Sigmoid colon (tissue), 7 donors: ENCODE results near the gene PXDN. TPM values are rescaled to one million over a fixed set of nuclear protein-coding genes. Genes with fewer than 3 reads are reported as not detected.

Experiments used
- DNase-seq: peaks from one replicate; pipeline ENCODE4 v3.0.0-alpha.2; 2019
- H3K27ac ChIP-seq, 4 donors: fragments of 200-600 bp; sonication (generic); one replicate each; pipeline ENCODE4 v1.5.1; 2016 to 2019; ENCODE audit warnings: mild to moderate bottlenecking in 1 of 4
- H3K27me3 ChIP-seq, 3 donors: fragments of 200-600 bp; sonication (generic); one replicate each; pipeline ENCODE4 v1.5.1; 2019; ENCODE audit warnings: mild to moderate bottlenecking in 1 of 3
- H3K36me3 ChIP-seq, 4 donors: fragments of 200-600 bp; sonication (generic); one replicate each; pipeline ENCODE4 v1.5.1; 2016 to 2019
- H3K4me1 ChIP-seq, 4 donors: fragments of 200-600 bp; sonication (generic); one replicate each; pipeline ENCODE4 v1.5.1; 2017 to 2019
- H3K4me3 ChIP-seq, 4 donors: fragments of 200-600 bp; sonication (generic); one replicate each; pipeline ENCODE4 v1.5.1; 2017 to 2019; ENCODE audit warnings: mild to moderate bottlenecking in 2 of 4, moderate library complexity in 1 of 4
- H3K9me3 ChIP-seq, 4 donors: fragments of 200-600 bp in 3 of 4; sonication (generic) in 3 of 4; one replicate each; pipeline versions ENCODE4 v1.5.1 to v1.6.1; 2013 to 2019
- CTCF ChIP-seq, 4 experiments: fragments of 450-650 bp in 3 of 4; fragments of 200-600 bp in 1 of 4; IDR thresholded peaks; one replicate each; pipeline ENCODE4 v1.5.1; 2016 to 2019; ENCODE audit warnings: antibody characterized with exemption in 4 of 4, mild to moderate bottlenecking in 3 of 4, moderate library complexity in 2 of 4
- EP300 ChIP-seq, 4 donors: sonication (generic); formaldehyde crosslinking; IDR thresholded peaks; one replicate each; pipeline ENCODE4 v1.6.1; 2017; ENCODE audit warnings: antibody characterized with exemption in 4 of 4
- POLR2A ChIP-seq, 2 donors: fragments of 450-650 bp; IDR thresholded peaks; one replicate each; pipeline ENCODE4 v1.6.1; 2016; ENCODE audit warnings: antibody characterized with exemption in 2 of 2, mild to moderate bottlenecking in 2 of 2, moderate library complexity in 2 of 2
- POLR2AphosphoS5 ChIP-seq, 4 donors: sonication (generic); formaldehyde crosslinking; IDR thresholded peaks; one replicate each; pipeline ENCODE4 v1.6.1; 2017; ENCODE audit warnings: antibody characterized with exemption in 4 of 4
- WGBS, 2 donors: extraction: QIAGEN DNeasy Blood & Tissue Kit; methylation state at CpG; one replicate each; pipeline ENCODE4 v1.1.7; 2013; 5-methylcytosine and 5-hydroxymethylcytosine counted together
- intact Hi-C: fragments of 100-400 bp; cut with DNase I; formaldehyde crosslinking; loops from one replicate; pipeline ENCODE4 v1.15.1; 2023
- polyA plus RNA-seq, 3 donors: library from polyadenylated mRNA; stranded (reverse); fragments of 200-250 nt; gene quantifications; one replicate each; pipeline ENCODE4 v1.2.3, GENCODE V29; 2013
- total RNA-seq, 4 donors: library from RNA; depleted of rRNA; stranded (reverse); fragments of >200 nt; gene quantifications; one replicate each; pipeline ENCODE4 v1.1.0, GENCODE V29; 2016
- donor health status: healthy with polysubstance abuse.
- donor health status: Bipolar disorder and iron deficiency.
- donor health status: healthy.

The PXDN gene
- total and polyA plus RNA-seq, 7 donors = 1.2 to 126 (median 34.4) TPM

- 31 to 75% methylated on average over 20 of the region's 20 CpGs for WGBS, 2 donors
- intact Hi-C loops = no loop called here
- Histone ChIP-seq H3K27me3 (no peaks in the 10 kb centered on the region), H3K9me3 (no peaks in the 10 kb centered on the region), H3K27ac (peak overlapping the region in 1 of 4 donors; percentile 19), H3K36me3 (no peaks in the 10 kb centered on the region), H3K4me1 (peaks cover 0 to 14% (median 3%) of the 10 kb centered on the region in 4 donors), H3K4me3 (no peak overlapping the region)
- TF ChIP-seq EP300 (IDR thresholded peaks at IDR 0.05) (no peak), POLR2AphosphoS5 (IDR thresholded peaks at IDR 0.05) (no peak), POLR2A (IDR thresholded peaks at IDR 0.05) (no peak), CTCF (IDR thresholded peaks at IDR 0.05) (no peak)
- no peak for DNase-seq
Measured at GRCh38 chr2:1618191-1618961, 125.9 kb downstream of the PXDN start.

- intact Hi-C loops = no loop called here
- Histone ChIP-seq H3K36me3 (no peaks in the 10 kb centered on the region), H3K27ac (no peak overlapping the region), H3K4me3 (no peak overlapping the region), H3K27me3 (no peaks in the 10 kb centered on the region), H3K9me3 (no peaks in the 10 kb centered on the region), H3K4me1 (peaks cover 0 to 14% (median 3%) of the 10 kb centered on the region in 4 donors)
- DNase-seq = no peak
- TF ChIP-seq CTCF (IDR thresholded peaks at IDR 0.05) = no peak
- no peak for TF ChIP-seq POLR2AphosphoS5 (IDR thresholded peaks at IDR 0.05)
- no peak for TF ChIP-seq POLR2A (IDR thresholded peaks at IDR 0.05)
- no peak for TF ChIP-seq EP300 (IDR thresholded peaks at IDR 0.05)
- WGBS, 2 donors = 19 to 52% methylated on average over 11 of the region's 11 CpGs
Measured at GRCh38 chr2:1617425-1618021, 126.8 kb downstream of the PXDN start.

GRCh38 chr2:1614564-1614963, 129.8 kb downstream of the PXDN start:
- no peak for DNase-seq
- H3K4me3 ChIP-seq = no peak overlapping the region
- H3K9me3 ChIP-seq = no peaks in the 10 kb centered on the region
- intact Hi-C loops = no loop called here
- H3K27me3 ChIP-seq = no peaks in the 10 kb centered on the region
- H3K36me3 ChIP-seq = no peaks in the 10 kb centered on the region
- TF ChIP-seq POLR2AphosphoS5 (IDR thresholded peaks at IDR 0.05) (no peak), POLR2A (IDR thresholded peaks at IDR 0.05) (no peak), CTCF (IDR thresholded peaks at IDR 0.05) (no peak), EP300 (IDR thresholded peaks at IDR 0.05) (no peak)
- WGBS, 2 donors = 55 to 75% methylated on average over 10 of the region's 10 CpGs
- H3K4me1 ChIP-seq = peaks cover 0 to 9% (median 3%) of the 10 kb centered on the region in 4 donors
- no peak overlapping the region for H3K27ac ChIP-seq

- DNase-seq = no peak
- TF ChIP-seq POLR2AphosphoS5 (IDR thresholded peaks at IDR 0.05) (no peak), CTCF (IDR thresholded peaks at IDR 0.05) (no peak)
- Histone ChIP-seq H3K4me3 (no peak overlapping the region), H3K9me3 (no peaks in the 10 kb centered on the region), H3K27me3 (no peaks in the 10 kb centered on the region), H3K4me1 (peaks cover 0 to 4% (median 2%) of the 10 kb centered on the region in 4 donors), H3K36me3 (no peaks in the 10 kb centered on the region), H3K27ac (peak overlapping the region in 1 of 4 donors; percentile 8)
- intact Hi-C loops = no loop called here
- WGBS, 2 donors = 46 to 76% methylated on average over 7 of the region's 7 CpGs
Measured at GRCh38 chr2:1613731-1614354, 130.5 kb downstream of the PXDN start.
